Fibroblast of skin of abdomen (primary cell): ENCODE data around the gene CGB8.
A peak's percentile ranks its signal among the peaks of the same experiment; 100 is the strongest.
"Not testable (repeated sequence)": the region's sequence is repeated elsewhere in the genome, so short reads cannot be mapped to it uniquely, and the experiment has no call there.

Experiments used
- DNase-seq: peaks from one replicate; pipeline ENCODE4 v3.0.0-alpha.2; 2013

Gene CGB8

GRCh38 chr19:49064768-49065611, 16.1 kb upstream of the CGB8 start, which contains the start of gene NTF4:
TSS of gene NTF4 (minus strand) at chr19:49064818. CDS start at chr19:49061997, 2,821 bp downstream.
- peak; percentile 28 for DNase-seq

GRCh38 chr19:49064029-49064629, 15.2 kb upstream of the CGB8 start:
- no peak for DNase-seq

GRCh38 chr19:49061445-49061844, 12.5 kb upstream of the CGB8 start:
- no peak for DNase-seq

- DNase-seq: no peak
Observed at GRCh38 chr19:49061000-49061399, 12.1 kb upstream of the CGB8 start.

GRCh38 chr19:49059053-49059452, 10.1 kb upstream of the CGB8 start:
- no peak for DNase-seq

GRCh38 chr19:49058562-49058961, 9.7 kb upstream of the CGB8 start:
- DNase-seq: peak; percentile 52

GRCh38 chr19:49057636-49058234, 8.8 kb upstream of the CGB8 start, which contains the start of gene CGB7:
TSS of gene CGB7 (minus strand) at chr19:49057749. CDS start at chr19:49055375, 2,374 bp downstream.
- DNase-seq: peak; percentile 53

- DNase-seq: not testable (repeated sequence)
Observed at GRCh38 chr19:49056902-49057596, 8.1 kb upstream of the CGB8 start.

- DNase-seq: peak; percentile 48
Observed at GRCh38 chr19:49056101-49056901, 7.4 kb upstream of the CGB8 start.

GRCh38 chr19:49050376-49051033, 1.6 kb upstream of the CGB8 start:
- peak; percentile 69 for DNase-seq

GRCh38 chr19:49049834-49050233, 923 bp upstream of the CGB8 start:
- not testable (repeated sequence) for DNase-seq

GRCh38 chr19:49043548-49043947, 5.4 kb downstream of the CGB8 start, which contains the start of gene CGB5:
TSS of gene CGB5 (plus strand) at chr19:49043848. CDS start at chr19:49044210, 362 bp downstream.
- DNase-seq: not testable (repeated sequence)

- DNase-seq: not testable (repeated sequence)
Observed at GRCh38 chr19:49042666-49043065, 6.2 kb downstream of the CGB8 start.

- DNase-seq: no peak
Observed at GRCh38 chr19:49042177-49042576, 6.7 kb downstream of the CGB8 start.

- DNase-seq: not testable (repeated sequence)
Observed at GRCh38 chr19:49039736-49040135, 9.2 kb downstream of the CGB8 start.

- peak; percentile 72 for DNase-seq
Observed at GRCh38 chr19:49038557-49039276, 10.2 kb downstream of the CGB8 start.

- DNase-seq: not testable (repeated sequence)
Observed at GRCh38 chr19:49038111-49038510, 10.8 kb downstream of the CGB8 start.

- DNase-seq: not testable (repeated sequence)
Observed at GRCh38 chr19:49036815-49037214, 12.1 kb downstream of the CGB8 start, which contains the start of gene CGB1. TSS of gene CGB1 (minus strand) at chr19:49036895. CDS start at chr19:49036711, 184 bp downstream.

- not testable (repeated sequence) for DNase-seq
Observed at GRCh38 chr19:49031642-49032301, 17.1 kb downstream of the CGB8 start, which contains the start of gene CGB2. TSS of gene CGB2 (plus strand) at chr19:49031890. CDS start at chr19:49032096, 206 bp downstream.
